SK-N-SH (cell line): ENCODE data around the gene NOTCH4. TPM values are rescaled to one million over a fixed set of nuclear protein-coding genes. Genes with fewer than 3 reads are reported as not detected.
"Not testable (repeated sequence)": the region's sequence is repeated elsewhere in the genome, so short reads cannot be mapped to it uniquely, and the experiment has no call there.

Experiments
- CTCF ChIA-PET: fragments of 300-600, 350-600 bp; formaldehyde crosslinking; extraction: SDS; loops from one replicate; lab custom pipeline; 2021; lab: Yijun Ruan, JAX
- POLR2A ChIA-PET: fragments of 350-600 bp; sonication (Branson Sonifier 250); formaldehyde crosslinking; extraction: SDS; loops from one replicate; lab custom pipeline; 2020; ENCODE audit warnings: antibody characterized with exemption, inconsistent platforms; lab: Yijun Ruan, JAX
- DNase-seq: peaks from one replicate; pipeline ENCODE4 v3.0.0; 2012
- H2AFZ ChIP-seq: fragments of 200-600 bp; sonication (generic); 2 replicates; pipeline ENCODE4 v1.8.1; 2016; ENCODE audit warnings: antibody characterized with exemption, mild to moderate bottlenecking, low read depth
- H3F3A ChIP-seq: fragments of 200-600 bp; sonication (generic); replicated peaks from 2 replicates; pipeline ENCODE3; 2016; ENCODE audit warnings: antibody characterized with exemption, mild to moderate bottlenecking; ENCODE audit not compliant: insufficient read depth
- H3K27ac ChIP-seq, 2 experiments: fragments of 200-500 bp in 1 of 2; fragments of 200-600 bp in 1 of 2; sonication (Bioruptor generic) in 1 of 2; sonication (generic), shearing (Covaris generic) in 1 of 2; 2 replicates each; pipeline versions ENCODE4 v1.5.1 to v1.6.1; 2014 to 2016; ENCODE audit warnings: low read depth in 2 of 2, inconsistent platforms in 1 of 2, low read length in 1 of 2, mild to moderate bottlenecking in 1 of 2, mixed read lengths in 1 of 2
- H3K27me3 ChIP-seq: fragments of 200-600 bp; sonication (generic), shearing (Covaris generic); 2 replicates; pipeline ENCODE4 v1.6.1; 2016; ENCODE audit warnings: mixed run types; ENCODE audit not compliant: insufficient read depth
- H3K36me3 ChIP-seq, 2 experiments: fragments of 200-500 bp in 1 of 2; fragments of 200-600 bp in 1 of 2; sonication (Bioruptor generic) in 1 of 2; sonication (generic) in 1 of 2; replicated peaks in 1 of 2; 2 replicates each; pipeline versions ENCODE3 to v1.5.1; 2014 to 2016; ENCODE audit warnings: low read length in 1 of 2, mild to moderate bottlenecking in 1 of 2; ENCODE audit not compliant: insufficient read depth in 2 of 2, control insufficient read depth in 1 of 2
- H3K4me1 ChIP-seq, 2 experiments: fragments of 200-500 bp in 1 of 2; fragments of 200-600 bp in 1 of 2; sonication (Bioruptor generic) in 1 of 2; sonication (generic), shearing (Covaris generic) in 1 of 2; 2 replicates each; pipeline versions ENCODE4 v1.5.1 to v1.6.1; 2014 to 2016; ENCODE audit warnings: low read depth in 1 of 2, low read length in 1 of 2, mixed run types in 1 of 2; ENCODE audit not compliant: insufficient read depth in 2 of 2, control insufficient read depth in 1 of 2
- H3K4me2 ChIP-seq: fragments of 200-600 bp; sonication (generic), shearing (Covaris generic); 2 replicates; pipeline ENCODE4 v1.6.1; 2017; ENCODE audit warnings: mixed run types
- H3K4me3 ChIP-seq, 2 experiments: fragments of 200-500 bp in 1 of 2; fragments of 200-600 bp in 1 of 2; sonication (Bioruptor generic) in 1 of 2; sonication (generic), shearing (Covaris generic) in 1 of 2; 2 replicates each; pipeline versions ENCODE4 v1.5.1 to v1.8.1; 2014 to 2016; ENCODE audit warnings: low read depth in 2 of 2, inconsistent platforms in 1 of 2, low read length in 1 of 2, mild to moderate bottlenecking in 1 of 2, mixed read lengths in 1 of 2, moderate library complexity in 1 of 2
- H3K79me2 ChIP-seq: fragments of 200-600 bp; sonication (generic); 2 replicates; pipeline ENCODE4 v1.8.1; 2017; ENCODE audit warnings: mild to moderate bottlenecking; ENCODE audit not compliant: insufficient read depth
- H3K9ac ChIP-seq: fragments of 200-600 bp; sonication (generic); 2 replicates; pipeline ENCODE4 v1.6.1; 2017; ENCODE audit warnings: mixed run types
- H3K9me2 ChIP-seq: fragments of 200-600 bp; sonication (generic); 2 replicates; pipeline ENCODE4 v1.6.1; 2017; ENCODE audit warnings: mixed run types
- H3K9me3 ChIP-seq: fragments of 200-600 bp; sonication (generic); 2 replicates; pipeline ENCODE4 v1.6.1; 2017; ENCODE audit warnings: mixed run types, mild to moderate bottlenecking, moderate library complexity
- H4K20me1 ChIP-seq: fragments of 200-600 bp; sonication (generic); 2 replicates; pipeline ENCODE4 v1.6.1; 2017; ENCODE audit warnings: mild to moderate bottlenecking, mixed run types; ENCODE audit not compliant: insufficient read depth
- CTCF ChIP-seq: fragments of 200-600 bp; sonication (generic); IDR thresholded peaks from 2 replicates; pipeline ENCODE4 v1.6.1; 2017; ENCODE audit warnings: antibody characterized with exemption, mild to moderate bottlenecking, moderate library complexity
- FOXM1 ChIP-seq: IDR thresholded peaks from 2 replicates; pipeline ENCODE4 v1.4.0; 2012; ENCODE audit warnings: low read depth, mild to moderate bottlenecking
- RCOR1 ChIP-seq: fragments of 150-350 bp; IDR thresholded peaks from 2 replicates; pipeline ENCODE4 v1.6.1; 2017; ENCODE audit warnings: antibody characterized with exemption, low read length
- REST ChIP-seq: IDR thresholded peaks from 2 replicates; pipeline ENCODE4 v1.6.1; 2012; ENCODE audit warnings: mild to moderate bottlenecking, low read depth, low read length, moderate library complexity
- RFX5 ChIP-seq: IDR thresholded peaks from 2 replicates; pipeline ENCODE4 v1.6.1; 2012; ENCODE audit warnings: mild to moderate bottlenecking, improper control_type of control experiment, low read length
- SMC3 ChIP-seq: IDR thresholded peaks from 2 replicates; pipeline ENCODE4 v1.6.1; 2012; ENCODE audit warnings: low read depth, low read length, improper control_type of control experiment
- TAF1 ChIP-seq: IDR thresholded peaks from 2 replicates; pipeline ENCODE4 v1.6.1; 2012; ENCODE audit warnings: low read depth, mild to moderate bottlenecking, low read length, moderate library complexity, borderline replicate concordance
- YY1 ChIP-seq: IDR thresholded peaks from 2 replicates; pipeline ENCODE4 v1.4.0; 2012; ENCODE audit warnings: low read depth, mild to moderate bottlenecking
- ZBTB33 ChIP-seq: IDR thresholded peaks from 2 replicates; pipeline ENCODE4 v1.4.0; 2012; ENCODE audit warnings: low read depth, borderline replicate concordance
- WGBS: methylation state at CpG from one replicate; pipeline ENCODE4 v1.1.6; 2017; ENCODE audit warnings: low lambda C conversion rate; 5-methylcytosine and 5-hydroxymethylcytosine counted together
- polyA plus RNA-seq, 3 experiments: library from polyadenylated mRNA; depleted of rRNA; stranded (reverse); fragments of >200 nt; gene quantifications; 2 replicates each; pipeline ENCODE4 v1.2.3, GENCODE V29; 2012

The NOTCH4 gene
- polyA plus RNA-seq, 1 of the 3 experiments (the other 2 are of a cell fraction), result 2.5 TPM

- TF ChIP-seq CTCF (no peak), YY1 (no peak), REST (no peak)
Observed at GRCh38 chr6:32271429-32271828, 47.6 kb upstream of the NOTCH4 start (continued).

- H3K9ac ChIP-seq, H3K9me2 ChIP-seq, DNase-seq, H3F3A ChIP-seq, H3K27ac ChIP-seq, H3K79me2 ChIP-seq, H3K36me3 ChIP-seq, POLR2A ChIA-PET, CTCF ChIA-PET, H3K4me2 ChIP-seq, H4K20me1 ChIP-seq, H3K9me3 ChIP-seq, H3K4me1 ChIP-seq, H3K27me3 ChIP-seq, H2AFZ ChIP-seq, H3K4me3 ChIP-seq: not testable (repeated sequence)
- WGBS, result 7% methylated on average over 3 of the region's 3 CpGs
Observed at GRCh38 chr6:32268459-32268858, 44.6 kb upstream of the NOTCH4 start.

- no peak for DNase-seq
- Histone ChIP-seq H3K9me2 (no peaks in the 10 kb centered on the region), H3K27me3 (no peaks in the 10 kb centered on the region; the same call in 1 of the 2 replicates), H3K9me3 (no peaks in the 10 kb centered on the region), H3K36me3 (no peaks in the 10 kb centered on the region), H4K20me1 (no peaks in the 10 kb centered on the region), H3K27ac (no peak overlapping the region), H3F3A (no peaks in the 10 kb centered on the region), H2AFZ (no peak overlapping the region), H3K4me2 (no peak overlapping the region), H3K4me1 (no peaks in the 10 kb centered on the region), H3K4me3 (no peak overlapping the region), H3K79me2 (no peaks in the 10 kb centered on the region), H3K9ac (no peak overlapping the region)
- CTCF ChIA-PET, result interaction anchor here (0.6 kb wide), 1 partner anchor 97 kb away, joined by 3 read pairs; no protein-coding TSS in a partner anchor
- POLR2A ChIA-PET, result no interaction called here
- TF ChIP-seq ZBTB33 (no peak), RCOR1 (no peak), RFX5 (no peak), FOXM1 (no peak), SMC3 (no peak), TAF1 (no peak)
Observed at GRCh38 chr6:32267035-32267434, 43.2 kb upstream of the NOTCH4 start.

- H3K27ac ChIP-seq, H3K79me2 ChIP-seq, H3K9me3 ChIP-seq, H3K27me3 ChIP-seq, DNase-seq, H4K20me1 ChIP-seq, H3K4me3 ChIP-seq, H3K4me1 ChIP-seq, POLR2A ChIA-PET, H2AFZ ChIP-seq, H3K9me2 ChIP-seq, H3K36me3 ChIP-seq, H3K9ac ChIP-seq, H3F3A ChIP-seq, H3K4me2 ChIP-seq: not testable (repeated sequence)
- 50% methylated on average over 4 of the region's 4 CpGs for WGBS
- CTCF ChIA-PET, result interaction anchor here (0.9 kb wide), 1 partner anchor 11 kb away, joined by 3 read pairs; no protein-coding TSS in a partner anchor
Observed at GRCh38 chr6:32257262-32257661, 33.4 kb upstream of the NOTCH4 start.
